ENCODE results near the gene CACNB3.

DNA sequence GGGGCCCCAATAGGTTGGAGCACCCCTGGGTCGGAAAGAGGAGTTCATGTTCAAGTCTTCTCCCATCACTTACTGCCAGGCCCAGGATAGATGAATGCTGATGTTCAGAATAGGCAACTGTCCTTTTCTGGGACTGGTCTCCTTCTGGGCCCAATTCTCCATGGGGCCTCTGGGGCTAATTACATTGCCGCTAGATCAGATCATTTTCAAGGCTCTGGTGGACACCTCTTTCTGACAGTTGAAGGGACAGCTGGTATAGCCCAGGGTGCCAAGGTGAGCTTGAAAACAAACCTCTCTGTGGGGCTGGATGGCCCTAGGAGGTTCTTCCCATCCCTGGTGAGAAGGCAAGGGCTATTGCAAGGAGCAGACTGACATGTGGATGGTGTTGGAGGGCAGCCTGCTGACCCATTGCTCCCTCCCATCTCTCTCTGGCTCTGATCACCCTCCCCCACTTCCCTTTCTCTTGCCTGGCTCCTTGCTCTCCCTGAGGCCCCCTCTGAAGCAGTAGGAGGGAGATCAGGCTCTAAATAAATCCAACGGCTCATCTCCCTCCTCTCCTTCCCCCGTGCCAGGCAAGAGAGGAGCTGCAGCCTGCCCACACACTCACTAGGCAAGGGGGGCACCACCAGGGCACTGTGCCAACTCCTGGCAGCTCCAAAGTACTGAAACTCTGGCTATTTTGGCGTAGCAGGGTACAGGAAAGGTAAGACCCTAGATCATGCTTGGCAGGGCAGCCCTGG is 1.9 kb downstream of the CACNB3 start:
- TF ChIP-seq EP300 (conservative IDR thresholded peaks at IDR 0.05; ENCODE audit: poor library complexity, severe bottlenecking) = no peak
- TF ChIP-seq, protein P1, sequence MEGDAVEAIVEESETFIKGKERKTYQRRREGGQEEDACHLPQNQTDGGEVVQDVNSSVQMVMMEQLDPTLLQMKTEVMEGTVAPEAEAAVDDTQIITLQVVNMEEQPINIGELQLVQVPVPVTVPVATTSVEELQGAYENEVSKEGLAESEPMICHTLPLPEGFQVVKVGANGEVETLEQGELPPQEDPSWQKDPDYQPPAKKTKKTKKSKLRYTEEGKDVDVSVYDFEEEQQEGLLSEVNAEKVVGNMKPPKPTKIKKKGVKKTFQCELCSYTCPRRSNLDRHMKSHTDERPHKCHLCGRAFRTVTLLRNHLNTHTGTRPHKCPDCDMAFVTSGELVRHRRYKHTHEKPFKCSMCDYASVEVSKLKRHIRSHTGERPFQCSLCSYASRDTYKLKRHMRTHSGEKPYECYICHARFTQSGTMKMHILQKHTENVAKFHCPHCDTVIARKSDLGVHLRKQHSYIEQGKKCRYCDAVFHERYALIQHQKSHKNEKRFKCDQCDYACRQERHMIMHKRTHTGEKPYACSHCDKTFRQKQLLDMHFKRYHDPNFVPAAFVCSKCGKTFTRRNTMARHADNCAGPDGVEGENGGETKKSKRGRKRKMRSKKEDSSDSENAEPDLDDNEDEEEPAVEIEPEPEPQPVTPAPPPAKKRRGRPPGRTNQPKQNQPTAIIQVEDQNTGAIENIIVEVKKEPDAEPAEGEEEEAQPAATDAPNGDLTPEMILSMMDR (IDR thresholded peaks at IDR 0.05; ENCODE audit: poor library complexity, severe bottlenecking) = no peak
- no peak for TF ChIP-seq MXI1 (conservative IDR thresholded peaks at IDR 0.05; ENCODE audit: poor library complexity, severe bottlenecking)
- no peak for TF ChIP-seq POLR2AphosphoS5 (IDR thresholded peaks at IDR 0.05)
- TF ChIP-seq, protein P2, sequence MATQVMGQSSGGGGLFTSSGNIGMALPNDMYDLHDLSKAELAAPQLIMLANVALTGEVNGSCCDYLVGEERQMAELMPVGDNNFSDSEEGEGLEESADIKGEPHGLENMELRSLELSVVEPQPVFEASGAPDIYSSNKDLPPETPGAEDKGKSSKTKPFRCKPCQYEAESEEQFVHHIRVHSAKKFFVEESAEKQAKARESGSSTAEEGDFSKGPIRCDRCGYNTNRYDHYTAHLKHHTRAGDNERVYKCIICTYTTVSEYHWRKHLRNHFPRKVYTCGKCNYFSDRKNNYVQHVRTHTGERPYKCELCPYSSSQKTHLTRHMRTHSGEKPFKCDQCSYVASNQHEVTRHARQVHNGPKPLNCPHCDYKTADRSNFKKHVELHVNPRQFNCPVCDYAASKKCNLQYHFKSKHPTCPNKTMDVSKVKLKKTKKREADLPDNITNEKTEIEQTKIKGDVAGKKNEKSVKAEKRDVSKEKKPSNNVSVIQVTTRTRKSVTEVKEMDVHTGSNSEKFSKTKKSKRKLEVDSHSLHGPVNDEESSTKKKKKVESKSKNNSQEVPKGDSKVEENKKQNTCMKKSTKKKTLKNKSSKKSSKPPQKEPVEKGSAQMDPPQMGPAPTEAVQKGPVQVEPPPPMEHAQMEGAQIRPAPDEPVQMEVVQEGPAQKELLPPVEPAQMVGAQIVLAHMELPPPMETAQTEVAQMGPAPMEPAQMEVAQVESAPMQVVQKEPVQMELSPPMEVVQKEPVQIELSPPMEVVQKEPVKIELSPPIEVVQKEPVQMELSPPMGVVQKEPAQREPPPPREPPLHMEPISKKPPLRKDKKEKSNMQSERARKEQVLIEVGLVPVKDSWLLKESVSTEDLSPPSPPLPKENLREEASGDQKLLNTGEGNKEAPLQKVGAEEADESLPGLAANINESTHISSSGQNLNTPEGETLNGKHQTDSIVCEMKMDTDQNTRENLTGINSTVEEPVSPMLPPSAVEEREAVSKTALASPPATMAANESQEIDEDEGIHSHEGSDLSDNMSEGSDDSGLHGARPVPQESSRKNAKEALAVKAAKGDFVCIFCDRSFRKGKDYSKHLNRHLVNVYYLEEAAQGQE (IDR thresholded peaks at IDR 0.05; ENCODE audit: borderline replicate concordance) = no peak

Data from neural cell (in vitro differentiated cells).